OCI-LY7 (cell line): ENCODE data around the gene NAA10.

Experiments
- EZH2phosphoT487 ChIP-seq: fragments of 200-600 bp; sonication (generic); IDR thresholded peaks from 2 replicates; pipeline ENCODE4 v1.6.1; 2018; ENCODE audit warnings: low read depth, borderline replicate concordance, mild to moderate bottlenecking, mixed run types, antibody characterized with exemption, low read length, moderate library complexity, mixed read lengths
- TF ChIP-seq, protein P1 (sequence below): fragments of 200-600 bp; sonication (generic); conservative IDR thresholded peaks from 2 replicates; pipeline ENCODE4 v1.5.1; 2014; ENCODE audit warnings: mild to moderate bottlenecking, antibody characterized with exemption, low read length, moderate library complexity, mixed read lengths

DNA sequence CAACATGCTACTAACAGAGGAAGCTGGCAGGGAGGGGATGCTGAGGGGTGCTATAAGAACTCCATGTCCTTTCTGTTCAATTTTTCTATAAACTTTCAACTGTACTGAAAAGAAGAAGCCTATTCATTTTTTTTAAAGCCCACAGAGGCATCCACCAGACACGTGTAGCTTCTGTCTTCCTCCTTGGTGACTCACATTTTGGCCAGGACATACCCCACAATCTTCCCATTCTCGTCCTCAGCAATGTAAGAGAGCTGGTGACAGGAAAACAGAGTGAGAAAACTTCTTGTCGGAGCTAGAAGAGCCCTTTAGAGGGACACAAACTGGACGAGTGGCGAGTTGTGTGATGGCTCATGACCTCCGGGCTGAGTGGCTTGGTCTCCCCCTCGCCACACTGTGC lies 1.1 kb downstream of the NAA10 start:
- TF ChIP-seq, protein P1, sequence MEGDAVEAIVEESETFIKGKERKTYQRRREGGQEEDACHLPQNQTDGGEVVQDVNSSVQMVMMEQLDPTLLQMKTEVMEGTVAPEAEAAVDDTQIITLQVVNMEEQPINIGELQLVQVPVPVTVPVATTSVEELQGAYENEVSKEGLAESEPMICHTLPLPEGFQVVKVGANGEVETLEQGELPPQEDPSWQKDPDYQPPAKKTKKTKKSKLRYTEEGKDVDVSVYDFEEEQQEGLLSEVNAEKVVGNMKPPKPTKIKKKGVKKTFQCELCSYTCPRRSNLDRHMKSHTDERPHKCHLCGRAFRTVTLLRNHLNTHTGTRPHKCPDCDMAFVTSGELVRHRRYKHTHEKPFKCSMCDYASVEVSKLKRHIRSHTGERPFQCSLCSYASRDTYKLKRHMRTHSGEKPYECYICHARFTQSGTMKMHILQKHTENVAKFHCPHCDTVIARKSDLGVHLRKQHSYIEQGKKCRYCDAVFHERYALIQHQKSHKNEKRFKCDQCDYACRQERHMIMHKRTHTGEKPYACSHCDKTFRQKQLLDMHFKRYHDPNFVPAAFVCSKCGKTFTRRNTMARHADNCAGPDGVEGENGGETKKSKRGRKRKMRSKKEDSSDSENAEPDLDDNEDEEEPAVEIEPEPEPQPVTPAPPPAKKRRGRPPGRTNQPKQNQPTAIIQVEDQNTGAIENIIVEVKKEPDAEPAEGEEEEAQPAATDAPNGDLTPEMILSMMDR, result no peak
- no peak for TF ChIP-seq EZH2phosphoT487
